ENCODE measurements around the gene WDTC1.

Gene WDTC1

GRCh38 chr1:27216466-27216865 is 18.0 kb upstream of the WDTC1 start:
- H3K36me3 ChIP-seq (ENCODE audit: insufficient read depth, low read length) = no peaks in the 10 kb centered on the region
- no peaks in the 10 kb centered on the region for H3K9me3 ChIP-seq (ENCODE audit: low read length)
- no peaks in the 10 kb centered on the region for H3K9me2 ChIP-seq (ENCODE audit: low read depth, low read length)
- no peak overlapping the region for H3K9ac ChIP-seq (ENCODE audit: low read length)
- no peak overlapping the region for H3K4me2 ChIP-seq (ENCODE audit: low read length)
- H2AFZ ChIP-seq (ENCODE audit: low read length) = no peak overlapping the region
- H3K27ac ChIP-seq (ENCODE audit: low read depth, low read length, poor library complexity, severe bottlenecking) = no peak overlapping the region
- H3K27me3 ChIP-seq (ENCODE audit: insufficient read depth, low read length) = peaks cover 6% of the 10 kb centered on the region; the same call in 1 of the 2 replicates
- H3F3A ChIP-seq (ENCODE audit: insufficient read depth, low read length) = no peaks in the 10 kb centered on the region
- TF ChIP-seq CTCF (IDR thresholded peaks at IDR 0.05; ENCODE audit: low read length) (no peak), EZH2 (IDR thresholded peaks at IDR 0.05; ENCODE audit: borderline replicate concordance, low read length) (no peak)
- H3K4me3 ChIP-seq (ENCODE audit: low read depth, low read length, poor library complexity, severe bottlenecking) = no peak overlapping the region
- H3K4me1 ChIP-seq (ENCODE audit: insufficient read depth, low read length, severe bottlenecking) = no peaks in the 10 kb centered on the region
- no peaks in the 10 kb centered on the region for H4K20me1 ChIP-seq (ENCODE audit: insufficient read depth, low read length)
- H3K79me2 ChIP-seq (ENCODE audit: insufficient read depth, low read length) = no peaks in the 10 kb centered on the region

GRCh38 chr1:27217401-27217800 is 17.0 kb upstream of the WDTC1 start:
- TF ChIP-seq CTCF (IDR thresholded peaks at IDR 0.05; ENCODE audit: low read length) (no peak), EZH2 (IDR thresholded peaks at IDR 0.05; ENCODE audit: borderline replicate concordance, low read length) (no peak)
- Histone ChIP-seq H4K20me1 (ENCODE audit: insufficient read depth, low read length) (no peaks in the 10 kb centered on the region), H3K27ac (ENCODE audit: low read depth, low read length, poor library complexity, severe bottlenecking) (no peak overlapping the region), H3K9me2 (ENCODE audit: low read depth, low read length) (no peaks in the 10 kb centered on the region), H3F3A (ENCODE audit: insufficient read depth, low read length) (no peaks in the 10 kb centered on the region), H3K9ac (ENCODE audit: low read length) (no peak overlapping the region), H3K27me3 (ENCODE audit: insufficient read depth, low read length) (peaks cover 6% of the 10 kb centered on the region; the same call in 1 of the 2 replicates), H2AFZ (ENCODE audit: low read length) (no peak overlapping the region), H3K79me2 (ENCODE audit: insufficient read depth, low read length) (no peaks in the 10 kb centered on the region), H3K4me3 (ENCODE audit: low read depth, low read length, poor library complexity, severe bottlenecking) (no peak overlapping the region), H3K4me2 (ENCODE audit: low read length) (no peak overlapping the region), H3K9me3 (ENCODE audit: low read length) (no peaks in the 10 kb centered on the region), H3K36me3 (ENCODE audit: insufficient read depth, low read length) (no peaks in the 10 kb centered on the region), H3K4me1 (ENCODE audit: insufficient read depth, low read length, severe bottlenecking) (no peaks in the 10 kb centered on the region)

GRCh38 chr1:27218736-27219135 is 15.7 kb upstream of the WDTC1 start:
- Histone ChIP-seq H3K4me2 (ENCODE audit: low read length) (no peak overlapping the region), H2AFZ (ENCODE audit: low read length) (no peak overlapping the region), H3K9me3 (ENCODE audit: low read length) (no peaks in the 10 kb centered on the region), H3F3A (ENCODE audit: insufficient read depth, low read length) (no peaks in the 10 kb centered on the region), H4K20me1 (ENCODE audit: insufficient read depth, low read length) (no peaks in the 10 kb centered on the region), H3K36me3 (ENCODE audit: insufficient read depth, low read length) (no peaks in the 10 kb centered on the region), H3K27me3 (ENCODE audit: insufficient read depth, low read length) (peaks cover 6% of the 10 kb centered on the region; the same call in 1 of the 2 replicates), H3K79me2 (ENCODE audit: insufficient read depth, low read length) (no peaks in the 10 kb centered on the region), H3K9ac (ENCODE audit: low read length) (no peak overlapping the region), H3K4me3 (ENCODE audit: low read depth, low read length, poor library complexity, severe bottlenecking) (no peak overlapping the region), H3K4me1 (ENCODE audit: insufficient read depth, low read length, severe bottlenecking) (no peaks in the 10 kb centered on the region), H3K9me2 (ENCODE audit: low read depth, low read length) (no peaks in the 10 kb centered on the region), H3K27ac (ENCODE audit: low read depth, low read length, poor library complexity, severe bottlenecking) (no peak overlapping the region)
- TF ChIP-seq EZH2 (IDR thresholded peaks at IDR 0.05; ENCODE audit: borderline replicate concordance, low read length) (no peak), CTCF (IDR thresholded peaks at IDR 0.05; ENCODE audit: low read length) (no peak)
